Upper lobe of left lung (tissue), 6 donors: ENCODE measurements around the gene NRXN3. TPM values are rescaled to one million over a fixed set of nuclear protein-coding genes. Genes with fewer than 3 reads are reported as not detected.

Source experiments
- ATAC-seq, 2 donors: fragments of 200-7000 bp; cut with Tn5 transposase; one replicate each; pipeline ENCODE4 v1.9.1; 2022; ENCODE audit warnings: mild to moderate bottlenecking in 2 of 2, moderate library complexity in 2 of 2; ENCODE audit not compliant: low FRiP score in 2 of 2
- DNase-seq, 2 donors: peaks; one replicate each; pipeline ENCODE4 v3.0.0-alpha.2; 2019 to 2020
- H3K27ac ChIP-seq, 4 donors: fragments of 200-600 bp; sonication (generic); one replicate each; pipeline ENCODE4 v1.5.1; 2016 to 2019
- H3K27me3 ChIP-seq, 4 donors: fragments of 200-600 bp; sonication (generic); one replicate each; pipeline ENCODE4 v1.5.1; 2017 to 2019
- H3K36me3 ChIP-seq, 4 donors: fragments of 200-600 bp; sonication (generic); one replicate each; pipeline ENCODE4 v1.5.1; 2016 to 2019
- H3K4me1 ChIP-seq, 4 donors: fragments of 200-600 bp; sonication (generic); one replicate each; pipeline ENCODE4 v1.5.1; 2018 to 2019
- H3K4me3 ChIP-seq, 4 donors: fragments of 200-600 bp; sonication (generic); one replicate each; pipeline ENCODE4 v1.5.1; 2017 to 2019; ENCODE audit warnings: mild to moderate bottlenecking in 2 of 4, moderate library complexity in 1 of 4
- H3K9me3 ChIP-seq, 4 donors: fragments of 200-600 bp; sonication (generic); one replicate each; pipeline ENCODE4 v1.5.1; 2018 to 2019
- CTCF ChIP-seq, 6 experiments: fragments of 450-650 bp in 4 of 6; fragments of 200-600 bp in 2 of 6; sonication (generic) in 2 of 6; IDR thresholded peaks; one replicate each; pipeline ENCODE4 v1.5.1; 2016 to 2019; ENCODE audit warnings: antibody characterized with exemption in 6 of 6
- EP300 ChIP-seq, 4 donors: sonication (generic); formaldehyde crosslinking; IDR thresholded peaks; one replicate each; pipeline ENCODE4 v1.5.1; 2017; ENCODE audit warnings: antibody characterized with exemption in 4 of 4, control low read depth in 2 of 4
- POLR2A ChIP-seq, 4 donors: fragments of 450-650 bp; IDR thresholded peaks; one replicate each; pipeline ENCODE4 v1.5.1; 2016 to 2017; ENCODE audit warnings: antibody characterized with exemption in 4 of 4, mild to moderate bottlenecking in 2 of 4
- POLR2AphosphoS5 ChIP-seq, 2 donors: sonication (generic); formaldehyde crosslinking; IDR thresholded peaks; one replicate each; pipeline ENCODE4 v1.5.1; 2017; ENCODE audit warnings: antibody characterized with exemption in 2 of 2
- WGBS, 2 donors: methylation state at CpG; one replicate each; pipeline ENCODE4 v1.1.5; 2017 to 2018; 5-methylcytosine and 5-hydroxymethylcytosine counted together
- total RNA-seq, 6 donors: library from RNA; depleted of rRNA in 4 of 6; stranded (reverse); fragments of >200 nt in 4 of 6; gene quantifications; one replicate each; pipeline versions ENCODE4 v1.1.0 to v1.2.1, GENCODE V29; 2016 to 2021
- donor health status: DM: no; HTN: no; CAD: no; lungs with moderate emphysema.
- donor health status: DM: no; HTN: yes; CAD: no; lungs with severe emphysema.

NRXN3 gene
- total RNA-seq, 6 donors from 2014 or later = 4.4 to 14.9 (median 7.2) TPM

DNA sequence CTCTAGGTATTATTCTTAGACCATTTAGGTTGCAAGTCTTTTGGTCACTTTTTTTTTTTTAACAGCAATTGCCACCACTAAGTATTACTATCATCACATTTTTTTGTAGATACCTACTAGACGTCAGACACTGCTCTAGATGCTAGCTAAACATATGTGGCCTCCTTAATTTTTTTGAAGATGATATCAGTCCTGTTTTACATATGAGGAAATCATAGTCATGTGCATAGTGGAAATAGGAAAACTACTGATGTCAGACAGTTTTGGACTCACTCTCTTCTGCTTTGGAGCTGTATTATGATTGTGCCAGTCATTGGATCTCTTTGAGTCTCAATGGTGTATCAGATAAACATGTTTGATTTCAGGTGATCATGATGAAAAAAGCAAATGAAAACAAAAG lies 1736.8 kb downstream of the NRXN3 start:
- 76 to 77% methylated on average over 1 of the region's 1 CpG for WGBS, 2 donors
- H3K27ac ChIP-seq = no peak overlapping the region
- TF ChIP-seq CTCF (IDR thresholded peaks at IDR 0.05) = no peak
- TF ChIP-seq POLR2A (IDR thresholded peaks at IDR 0.05) = no peak
- TF ChIP-seq EP300 (IDR thresholded peaks at IDR 0.05) = no peak
- no peak for TF ChIP-seq POLR2AphosphoS5 (IDR thresholded peaks at IDR 0.05)
- no peaks in the 10 kb centered on the region for H3K27me3 ChIP-seq
- H3K36me3 ChIP-seq = no peaks in the 10 kb centered on the region
- ATAC-seq (no peak), DNase-seq (no peak)
- H3K4me3 ChIP-seq = no peak overlapping the region
- no peaks in the 10 kb centered on the region for H3K9me3 ChIP-seq
- H3K4me1 ChIP-seq = no peaks in the 10 kb centered on the region

- no peaks in the 10 kb centered on the region for H3K4me1 ChIP-seq
- no peak overlapping the region for H3K27ac ChIP-seq
- WGBS, 2 donors = 55 to 72% methylated on average over 2 of the region's 2 CpGs
- H3K27me3 ChIP-seq = no peaks in the 10 kb centered on the region
- DNase-seq = no peak
- H3K9me3 ChIP-seq = no peaks in the 10 kb centered on the region
- H3K4me3 ChIP-seq = no peak overlapping the region
- TF ChIP-seq POLR2AphosphoS5 (IDR thresholded peaks at IDR 0.05) = no peak
- no peak for ATAC-seq
- no peaks in the 10 kb centered on the region for H3K36me3 ChIP-seq
Observed at GRCh38 chr14:79910086-79910485, 1739.9 kb downstream of the NRXN3 start.

- H3K36me3 ChIP-seq = no peaks in the 10 kb centered on the region
- no peak overlapping the region for H3K27ac ChIP-seq
- no peak for ATAC-seq
- H3K9me3 ChIP-seq = no peaks in the 10 kb centered on the region
- no peaks in the 10 kb centered on the region for H3K4me1 ChIP-seq
- 65 to 73% methylated on average over 4 of the region's 4 CpGs for WGBS, 2 donors
- no peaks in the 10 kb centered on the region for H3K27me3 ChIP-seq
- H3K4me3 ChIP-seq = no peak overlapping the region
- no peak for TF ChIP-seq POLR2A (IDR thresholded peaks at IDR 0.05)
- TF ChIP-seq EP300 (IDR thresholded peaks at IDR 0.05) = no peak
- no peak for TF ChIP-seq CTCF (IDR thresholded peaks at IDR 0.05)
- no peak for TF ChIP-seq POLR2AphosphoS5 (IDR thresholded peaks at IDR 0.05)
- no peak for DNase-seq
Observed at GRCh38 chr14:79911744-79912143, 1741.6 kb downstream of the NRXN3 start.

DNA sequence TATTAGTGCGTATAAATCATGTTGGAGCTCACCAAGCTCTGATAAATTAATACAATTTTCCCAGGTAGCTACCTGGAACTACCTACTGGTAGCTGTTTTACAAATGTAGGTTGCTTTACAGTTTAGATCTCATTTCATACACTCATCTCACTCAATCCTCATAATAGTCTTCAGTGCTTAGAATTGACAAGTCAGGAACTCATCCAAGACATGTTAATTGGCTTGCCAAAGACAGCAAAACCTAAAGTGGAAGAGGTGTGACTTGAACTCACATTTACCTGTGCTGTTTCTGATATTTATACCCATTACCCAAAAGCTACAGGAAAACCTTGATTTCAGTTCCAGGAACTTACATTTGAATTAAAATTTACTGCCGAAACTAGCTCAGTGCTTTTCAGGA lies 1744.4 kb downstream of the NRXN3 start:
- TF ChIP-seq POLR2A (IDR thresholded peaks at IDR 0.05) (no peak), POLR2AphosphoS5 (IDR thresholded peaks at IDR 0.05) (no peak), EP300 (IDR thresholded peaks at IDR 0.05) (no peak), CTCF (IDR thresholded peaks at IDR 0.05) (no peak)
- WGBS, 2 donors = 83 to 91% methylated on average over 2 of the region's 2 CpGs

DNA sequence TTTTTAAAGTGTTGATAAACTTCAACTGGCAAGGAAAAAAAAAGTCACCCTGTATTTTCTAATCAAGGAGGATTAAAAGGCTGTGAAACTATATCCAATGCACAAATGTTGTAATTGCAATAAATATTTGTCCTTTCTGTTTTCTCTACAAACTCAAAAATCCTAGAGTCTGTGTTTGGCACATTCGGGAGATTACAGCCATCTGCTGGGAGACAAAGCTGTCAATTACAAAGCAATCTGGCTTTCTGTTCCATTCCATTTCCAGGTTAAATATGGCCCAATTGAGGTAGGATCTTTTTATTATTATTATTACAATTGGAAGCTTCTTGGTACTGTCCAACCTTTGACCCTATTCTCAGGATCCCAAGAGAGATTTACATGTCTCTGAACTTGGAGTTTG lies 1745.2 kb downstream of the NRXN3 start:
- no peak for ATAC-seq
- Histone ChIP-seq H3K27me3 (no peaks in the 10 kb centered on the region), H3K9me3 (no peaks in the 10 kb centered on the region), H3K27ac (no peak overlapping the region), H3K4me3 (no peak overlapping the region), H3K4me1 (no peaks in the 10 kb centered on the region), H3K36me3 (no peaks in the 10 kb centered on the region)
- WGBS, 2 donors = 70 to 72% methylated on average over 1 of the region's 1 CpG
- no peak for DNase-seq
- TF ChIP-seq POLR2A (IDR thresholded peaks at IDR 0.05) (no peak), POLR2AphosphoS5 (IDR thresholded peaks at IDR 0.05) (no peak), EP300 (IDR thresholded peaks at IDR 0.05) (no peak), CTCF (IDR thresholded peaks at IDR 0.05) (no peak)

More for the DNA sequence above, 1744.4 kb downstream of the NRXN3 start:
- DNase-seq (no peak), ATAC-seq (no peak)
- no peak overlapping the region for H3K4me3 ChIP-seq
- H3K27ac ChIP-seq = no peak overlapping the region
- no peaks in the 10 kb centered on the region for H3K36me3 ChIP-seq
- no peaks in the 10 kb centered on the region for H3K4me1 ChIP-seq
- no peaks in the 10 kb centered on the region for H3K9me3 ChIP-seq
- no peaks in the 10 kb centered on the region for H3K27me3 ChIP-seq
